H1 (cell line): ENCODE data around the gene DMBX1. TPM values are rescaled to one million over a fixed set of nuclear protein-coding genes. Genes with fewer than 3 reads are reported as not detected.

Source experiments
- BACH1 ChIP-seq: IDR thresholded peaks from 2 replicates; pipeline ENCODE4 v1.6.1; 2012; ENCODE audit warnings: low read length, improper control_type of control experiment
- CTCF ChIP-seq, 3 experiments: IDR thresholded peaks; 1 replicate in 2 of 3; 2 replicates in 1 of 3; pipeline versions ENCODE4 v1.5.1 to v1.6.1; 2011; ENCODE audit warnings: low read length in 3 of 3, mild to moderate bottlenecking in 3 of 3, inconsistent platforms in 2 of 3, low read depth in 1 of 3, moderate library complexity in 1 of 3; ENCODE audit not compliant: insufficient read depth in 1 of 3; ENCODE audit errors: control extremely low read depth in 1 of 3
- GABPA ChIP-seq: IDR thresholded peaks from 2 replicates; pipeline ENCODE4 v1.6.1; 2011; ENCODE audit warnings: mild to moderate bottlenecking, low read length, moderate library complexity, borderline replicate concordance; ENCODE audit not compliant: insufficient read depth
- GTF2F1 ChIP-seq: IDR thresholded peaks from 2 replicates; pipeline ENCODE4 v1.6.1; 2012; ENCODE audit warnings: low read depth, low read length, improper control_type of control experiment, borderline replicate concordance
- HDAC6 ChIP-seq: IDR thresholded peaks from one replicate; pipeline ENCODE4 v1.7.1; 2012; ENCODE audit warnings: low read depth, mild to moderate bottlenecking, inconsistent platforms, low read length, moderate library complexity
- MAFK ChIP-seq: IDR thresholded peaks from 2 replicates; pipeline ENCODE4 v1.6.1; 2012; ENCODE audit warnings: low read depth, mild to moderate bottlenecking, improper control_type of control experiment, low read length
- MAX ChIP-seq: IDR thresholded peaks from 2 replicates; pipeline ENCODE4 v1.6.1; 2012; ENCODE audit warnings: inconsistent platforms
- SIN3A ChIP-seq, 2 experiments: IDR thresholded peaks in 1 of 2; conservative IDR thresholded peaks in 1 of 2; 2 replicates each; pipeline ENCODE4 v1.6.1; 2011 to 2012; ENCODE audit warnings: low read length in 2 of 2, improper control_type of control experiment in 1 of 2, low read depth in 1 of 2, mild to moderate bottlenecking in 1 of 2
- SP4 ChIP-seq: IDR thresholded peaks from 2 replicates; pipeline ENCODE4 v1.6.1; 2012; ENCODE audit warnings: low read length, inconsistent platforms
- SUZ12 ChIP-seq: fragments of 200-600 bp; sonication (generic); IDR thresholded peaks from 2 replicates; pipeline ENCODE4 v1.6.1; 2012; ENCODE audit warnings: mild to moderate bottlenecking, inconsistent platforms, low read length, moderate library complexity, mixed read lengths
- TEAD4 ChIP-seq: IDR thresholded peaks from 2 replicates; pipeline ENCODE4 v1.6.1; 2012; ENCODE audit warnings: low read depth, low read length, inconsistent platforms, mixed read lengths
- YY1 ChIP-seq: IDR thresholded peaks from 2 replicates; pipeline ENCODE4 v1.6.1; 2011; ENCODE audit warnings: low read depth, mild to moderate bottlenecking, low read length
- polyA plus RNA-seq, 7 experiments: library from polyadenylated mRNA; depleted of rRNA in 3 of 7; stranded (reverse) in 5 of 7; unstranded in 2 of 7; fragments of >200 nt in 5 of 7; fragments of 200-250 nt in 2 of 7; gene quantifications; 1 replicate in 5 of 7; 2 replicates in 1 of 7; 4 replicates in 1 of 7; pipeline versions ENCODE4 v1.2.1 to v1.2.3, GENCODE V29; 2011 to 2013; ENCODE audit warnings: missing spikeins in 2 of 7, mixed read lengths in 2 of 7
- total RNA-seq: library from RNA; stranded (reverse); fragmentation: NEBNext Ultra II Directional; extraction: Animal tissue kit (Norgen Biotek cat#: 25700); gene quantifications from 2 replicates; pipeline ENCODE4 v1.2.1, GENCODE V29; 2021

The DMBX1 gene
- total and polyA plus RNA-seq, 2 of the 8 experiments (the other 6 are each of a cell fraction or from before 2014, with no cell fraction given), result 0.23 to 0.30 TPM

DNA sequence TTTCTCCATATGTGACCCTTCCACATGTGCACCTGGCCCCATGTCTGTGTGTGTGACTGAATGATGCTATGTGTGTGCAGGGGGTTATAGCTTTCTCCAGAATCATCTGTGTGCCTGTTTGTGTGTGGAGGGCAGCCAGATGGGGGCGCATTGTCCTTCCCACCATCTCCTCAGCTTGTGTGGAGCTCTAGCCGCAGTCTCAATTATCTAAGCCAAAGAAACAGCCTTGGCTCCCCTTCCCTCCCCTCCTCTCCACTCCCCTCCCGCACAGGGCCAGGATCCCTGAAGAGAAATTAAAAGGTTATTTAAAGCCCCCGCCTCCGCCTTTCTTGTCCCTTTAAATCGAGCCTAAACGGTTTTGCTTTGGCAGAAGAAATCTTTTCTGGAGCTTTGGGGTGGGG lies 1.8 kb upstream of the DMBX1 start (continued):
- TF ChIP-seq SIN3A (conservative IDR thresholded peaks at IDR 0.05 in 1 of 2, IDR thresholded peaks at IDR 0.05 in 1 of 2; ENCODE audit: low read depth in 1 of 2, low read length in 2 of 2) (no peak), GABPA (no peak), CTCF (IDR thresholded peaks at IDR 0.05; ENCODE audit: control extremely low read depth in 1 of 3, insufficient read depth in 1 of 3, low read depth in 1 of 3, low read length in 3 of 3) (peak in 2 of 3 experiments; percentile 68 to 76; a peak in 3 of 4 replicates), HDAC6 (no peak), TEAD4 (no peak), BACH1 (no peak), SP4 (no peak), SUZ12 (no peak), YY1 (0 out of 2 replicates have a peak, but pooled peaks have one; percentile 7), MAX (no peak), MAFK (no peak), GTF2F1 (no peak)
